K562 (cell line): ENCODE measurements around the gene GALNT12. TPM values are rescaled to one million over a fixed set of nuclear protein-coding genes. Genes with fewer than 3 reads are reported as not detected.
A peak's percentile ranks its signal among the peaks of the same experiment; 100 is the strongest.

ENCODE experiments used
- ETS2 ChIP-seq: IDR thresholded peaks from 2 replicates; pipeline ENCODE4 v1.6.1; 2016; ENCODE audit warnings: borderline replicate concordance, missing genetic modification characterization, mild to moderate bottlenecking, moderate library complexity, missing compliant biosample characterization; ENCODE audit not compliant: poor library complexity, severe bottlenecking
- ETV1 ChIP-seq: fragments of 450-650 bp; conservative IDR thresholded peaks from 2 replicates; pipeline ENCODE4 v1.6.1; 2016; ENCODE audit warnings: missing genetic modification characterization, control low read depth, low read depth, missing compliant biosample characterization
- FOXA3 ChIP-seq, 2 experiments: fragments of 450-650 bp in 1 of 2; sonication (generic) in 1 of 2; formaldehyde crosslinking; IDR thresholded peaks in 1 of 2; conservative IDR thresholded peaks in 1 of 2; 2 replicates each; pipeline versions ENCODE4 v1.4.0 to v1.8.0; 2020 to 2022; ENCODE audit warnings: mild to moderate bottlenecking in 2 of 2, missing genetic modification reagents in 1 of 2
- KDM1A ChIP-seq, 2 experiments: fragments of 450-650 bp; IDR thresholded peaks; 2 replicates each; pipeline ENCODE4 v1.6.1; 2016; ENCODE audit warnings: mild to moderate bottlenecking in 2 of 2
- NRF1 ChIP-seq, 2 experiments: fragments of 450-650 bp; IDR thresholded peaks in 1 of 2; conservative IDR thresholded peaks in 1 of 2; 2 replicates each; pipeline ENCODE4 v1.6.1; 2014; ENCODE audit warnings: mild to moderate bottlenecking in 2 of 2
- POLR2B ChIP-seq: fragments of 450-650 bp; IDR thresholded peaks from 2 replicates; pipeline ENCODE4 v1.6.1; 2018; ENCODE audit warnings: low read depth; ENCODE audit not compliant: partially characterized antibody
- PTRF ChIP-seq: fragments of 450-650 bp; IDR thresholded peaks from 2 replicates; pipeline ENCODE4 v1.6.1; 2016; ENCODE audit warnings: mild to moderate bottlenecking, missing genetic modification characterization, missing compliant biosample characterization
- RAD21 ChIP-seq, 2 experiments: fragments of 250-450 bp in 1 of 2; fragments of 450-650 bp in 1 of 2; sonication (Bioruptor Pico) in 1 of 2; formaldehyde crosslinking in 1 of 2; IDR thresholded peaks in 1 of 2; conservative IDR thresholded peaks in 1 of 2; 2 replicates each; pipeline versions ENCODE4 v1.4.0 to v1.8.0; 2020 to 2022; ENCODE audit warnings: mild to moderate bottlenecking in 2 of 2, moderate library complexity in 1 of 2
- ZC3H11A ChIP-seq: IDR thresholded peaks from 2 replicates; pipeline ENCODE4 v1.6.1; 2012; ENCODE audit warnings: low read depth, low read length, improper control_type of control experiment
- ZNF175 ChIP-seq: fragments of 200-800 bp; sonication (Bioruptor generic); IDR thresholded peaks from 2 replicates; pipeline ENCODE4 v1.6.1; 2016; ENCODE audit warnings: low read depth, mild to moderate bottlenecking, missing genetic modification characterization, missing compliant biosample characterization
- ZNF311 ChIP-seq: fragments of 250-450 bp; sonication (Bioruptor Pico); IDR thresholded peaks from 2 replicates; pipeline ENCODE4 v1.4.0; 2020; ENCODE audit warnings: mild to moderate bottlenecking, moderate library complexity
- ZNF79 ChIP-seq: fragments of 250-450 bp; sonication (Bioruptor Pico); IDR thresholded peaks from 2 replicates; pipeline ENCODE4 v1.4.0; 2020; ENCODE audit warnings: low read depth, mild to moderate bottlenecking, moderate library complexity
- polyA plus RNA-seq, 8 experiments: library from polyadenylated mRNA; depleted of rRNA in 4 of 8; stranded (reverse) in 5 of 8; unstranded in 3 of 8; fragments of >200 nt; fragmentation: Nextera tagmentation in 2 of 8; fragmentation: Illumina TruSeq in 1 of 8; extraction: Ambion mirVana in 2 of 8; extraction: Trizol in 1 of 8; gene quantifications; 2 replicates each; pipeline versions ENCODE4 v1.2.1 to v1.2.3, GENCODE V29; 2011 to 2014; ENCODE audit warnings: inconsistent platforms in 1 of 8, missing spikeins in 1 of 8
- total RNA-seq, 7 experiments: library from RNA; depleted of rRNA in 6 of 7; stranded (reverse); fragments of >200 nt in 6 of 7; fragmentation: Illumina TruSeq in 2 of 7; extraction: Trizol in 2 of 7; gene quantifications; 2 replicates each; pipeline versions ENCODE4 v1.2.1 to v1.2.3, GENCODE V29; 2011 to 2021; ENCODE audit warnings: low replicate concordance in 1 of 7
- TF ChIP-seq, protein P1 (sequence below): fragments of 250-450 bp; sonication (Bioruptor Pico); IDR thresholded peaks from 2 replicates; pipeline ENCODE4 v1.5.0; 2021; ENCODE audit warnings: mild to moderate bottlenecking, borderline replicate concordance
- TF ChIP-seq, protein P2 (sequence below): sonication (generic); formaldehyde crosslinking; IDR thresholded peaks from 2 replicates; pipeline ENCODE4 v1.8.0; 2022; ENCODE audit warnings: mild to moderate bottlenecking, missing genetic modification reagents, borderline replicate concordance
- TF ChIP-seq, protein P3 (sequence below): sonication (generic); formaldehyde crosslinking; IDR thresholded peaks from 2 replicates; pipeline ENCODE4 v1.8.0; 2023; ENCODE audit warnings: mild to moderate bottlenecking, missing genetic modification reagents

GALNT12 gene
- total and polyA plus RNA-seq, 9 of the 15 experiments (the other 6 are each of a cell fraction or from before 2014, with no cell fraction given), result 29.7 to 82.9 (median 44.2) TPM

DNA sequence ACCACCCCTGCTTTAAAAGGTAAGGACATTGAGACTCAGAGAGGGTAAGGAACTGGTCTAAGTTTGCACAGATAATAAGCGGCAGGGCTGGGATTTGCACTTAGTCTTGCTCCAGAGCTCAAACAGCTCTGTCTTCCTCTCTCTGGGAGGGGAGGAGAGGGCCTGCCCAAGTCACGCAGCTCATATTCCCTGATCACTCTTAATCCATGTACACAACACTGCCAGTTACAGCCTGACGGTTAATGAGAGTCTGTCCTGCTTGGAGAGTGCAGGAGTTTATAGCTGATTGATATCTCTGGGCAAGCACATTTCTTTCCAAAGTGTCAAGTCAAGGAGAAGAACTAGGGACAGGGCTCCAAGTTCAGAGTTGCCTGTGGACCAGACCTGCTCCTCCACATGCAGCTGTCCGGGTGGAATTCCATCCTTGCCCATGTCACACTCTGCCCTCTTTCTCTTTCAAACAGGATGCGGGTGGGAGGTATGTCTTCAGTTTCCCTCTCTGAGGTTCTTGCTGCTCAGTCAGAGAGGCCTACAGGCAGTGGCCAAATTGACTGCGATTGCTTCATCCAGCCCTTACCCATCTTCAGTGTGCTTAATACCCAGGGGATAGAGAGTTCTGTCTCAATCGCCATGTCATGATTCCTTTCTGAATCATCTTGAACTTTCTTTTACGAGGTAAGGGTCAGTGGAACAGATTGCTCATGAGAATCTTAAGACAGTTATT lies 54.5 kb downstream of the GALNT12 start (continued):
- TF ChIP-seq, protein P1, sequence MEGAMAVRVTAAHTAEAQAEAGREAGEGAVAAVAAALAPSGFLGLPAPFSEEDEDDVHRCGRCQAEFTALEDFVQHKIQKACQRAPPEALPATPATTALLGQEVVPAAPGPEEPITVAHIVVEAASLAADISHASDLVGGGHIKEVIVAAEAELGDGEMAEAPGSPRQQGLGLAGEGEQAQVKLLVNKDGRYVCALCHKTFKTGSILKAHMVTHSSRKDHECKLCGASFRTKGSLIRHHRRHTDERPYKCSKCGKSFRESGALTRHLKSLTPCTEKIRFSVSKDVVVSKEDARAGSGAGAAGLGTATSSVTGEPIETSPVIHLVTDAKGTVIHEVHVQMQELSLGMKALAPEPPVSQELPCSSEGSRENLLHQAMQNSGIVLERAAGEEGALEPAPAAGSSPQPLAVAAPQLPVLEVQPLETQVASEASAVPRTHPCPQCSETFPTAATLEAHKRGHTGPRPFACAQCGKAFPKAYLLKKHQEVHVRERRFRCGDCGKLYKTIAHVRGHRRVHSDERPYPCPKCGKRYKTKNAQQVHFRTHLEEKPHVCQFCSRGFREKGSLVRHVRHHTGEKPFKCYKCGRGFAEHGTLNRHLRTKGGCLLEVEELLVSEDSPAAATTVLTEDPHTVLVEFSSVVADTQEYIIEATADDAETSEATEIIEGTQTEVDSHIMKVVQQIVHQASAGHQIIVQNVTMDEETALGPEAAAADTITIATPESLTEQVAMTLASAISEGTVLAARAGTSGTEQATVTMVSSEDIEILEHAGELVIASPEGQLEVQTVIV (CRISPR knock-in tag), result no peak
- TF ChIP-seq FOXA3 (CRISPR knock-in tag; conservative IDR thresholded peaks at IDR 0.05 in 1 of 2, IDR thresholded peaks at IDR 0.05 in 1 of 2), result no peak
- TF ChIP-seq PTRF (tag), result 0 out of 2 replicates have a peak, but pooled peaks have one; percentile 29
- peak; percentile 44; the same call in 1 of the 2 replicates for TF ChIP-seq ZNF79 (CRISPR knock-in tag)
- no peak for TF ChIP-seq ZC3H11A
- 0 out of 2 replicates have a peak, but pooled peaks have one; percentile 34 for TF ChIP-seq ZNF175
- TF ChIP-seq KDM1A (IDR thresholded peaks at IDR 0.05), result no peak
- TF ChIP-seq, protein P2, sequence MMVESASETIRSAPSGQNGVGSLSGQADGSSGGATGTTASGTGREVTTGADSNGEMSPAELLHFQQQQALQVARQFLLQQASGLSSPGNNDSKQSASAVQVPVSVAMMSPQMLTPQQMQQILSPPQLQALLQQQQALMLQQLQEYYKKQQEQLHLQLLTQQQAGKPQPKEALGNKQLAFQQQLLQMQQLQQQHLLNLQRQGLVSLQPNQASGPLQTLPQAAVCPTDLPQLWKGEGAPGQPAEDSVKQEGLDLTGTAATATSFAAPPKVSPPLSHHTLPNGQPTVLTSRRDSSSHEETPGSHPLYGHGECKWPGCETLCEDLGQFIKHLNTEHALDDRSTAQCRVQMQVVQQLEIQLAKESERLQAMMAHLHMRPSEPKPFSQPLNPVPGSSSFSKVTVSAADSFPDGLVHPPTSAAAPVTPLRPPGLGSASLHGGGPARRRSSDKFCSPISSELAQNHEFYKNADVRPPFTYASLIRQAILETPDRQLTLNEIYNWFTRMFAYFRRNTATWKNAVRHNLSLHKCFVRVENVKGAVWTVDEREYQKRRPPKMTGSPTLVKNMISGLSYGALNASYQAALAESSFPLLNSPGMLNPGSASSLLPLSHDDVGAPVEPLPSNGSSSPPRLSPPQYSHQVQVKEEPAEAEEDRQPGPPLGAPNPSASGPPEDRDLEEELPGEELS (CRISPR knock-in tag), result no peak
- TF ChIP-seq ZNF311 (CRISPR knock-in tag), result 0 out of 2 replicates have a peak, but pooled peaks have one; percentile 16
- TF ChIP-seq, protein P3, sequence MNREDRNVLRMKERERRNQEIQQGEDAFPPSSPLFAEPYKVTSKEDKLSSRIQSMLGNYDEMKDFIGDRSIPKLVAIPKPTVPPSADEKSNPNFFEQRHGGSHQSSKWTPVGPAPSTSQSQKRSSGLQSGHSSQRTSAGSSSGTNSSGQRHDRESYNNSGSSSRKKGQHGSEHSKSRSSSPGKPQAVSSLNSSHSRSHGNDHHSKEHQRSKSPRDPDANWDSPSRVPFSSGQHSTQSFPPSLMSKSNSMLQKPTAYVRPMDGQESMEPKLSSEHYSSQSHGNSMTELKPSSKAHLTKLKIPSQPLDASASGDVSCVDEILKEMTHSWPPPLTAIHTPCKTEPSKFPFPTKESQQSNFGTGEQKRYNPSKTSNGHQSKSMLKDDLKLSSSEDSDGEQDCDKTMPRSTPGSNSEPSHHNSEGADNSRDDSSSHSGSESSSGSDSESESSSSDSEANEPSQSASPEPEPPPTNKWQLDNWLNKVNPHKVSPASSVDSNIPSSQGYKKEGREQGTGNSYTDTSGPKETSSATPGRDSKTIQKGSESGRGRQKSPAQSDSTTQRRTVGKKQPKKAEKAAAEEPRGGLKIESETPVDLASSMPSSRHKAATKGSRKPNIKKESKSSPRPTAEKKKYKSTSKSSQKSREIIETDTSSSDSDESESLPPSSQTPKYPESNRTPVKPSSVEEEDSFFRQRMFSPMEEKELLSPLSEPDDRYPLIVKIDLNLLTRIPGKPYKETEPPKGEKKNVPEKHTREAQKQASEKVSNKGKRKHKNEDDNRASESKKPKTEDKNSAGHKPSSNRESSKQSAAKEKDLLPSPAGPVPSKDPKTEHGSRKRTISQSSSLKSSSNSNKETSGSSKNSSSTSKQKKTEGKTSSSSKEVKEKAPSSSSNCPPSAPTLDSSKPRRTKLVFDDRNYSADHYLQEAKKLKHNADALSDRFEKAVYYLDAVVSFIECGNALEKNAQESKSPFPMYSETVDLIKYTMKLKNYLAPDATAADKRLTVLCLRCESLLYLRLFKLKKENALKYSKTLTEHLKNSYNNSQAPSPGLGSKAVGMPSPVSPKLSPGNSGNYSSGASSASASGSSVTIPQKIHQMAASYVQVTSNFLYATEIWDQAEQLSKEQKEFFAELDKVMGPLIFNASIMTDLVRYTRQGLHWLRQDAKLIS (CRISPR knock-in tag), result no peak
- TF ChIP-seq POLR2B, result no peak
- peak in 1 of 2 experiments; percentile 7; a peak in 2 of 4 replicates for TF ChIP-seq RAD21 (CRISPR knock-in tag; conservative IDR thresholded peaks at IDR 0.05 in 1 of 2, IDR thresholded peaks at IDR 0.05 in 1 of 2)
- no peak; the same call in 1 of the 2 replicates for TF ChIP-seq ETV1
- no peak for TF ChIP-seq NRF1 (conservative IDR thresholded peaks at IDR 0.05 in 1 of 2, IDR thresholded peaks at IDR 0.05 in 1 of 2)
- TF ChIP-seq ETS2 (tag), result no peak
